HEK293 (cell line): ENCODE measurements around the gene ASAP2.
A peak's percentile ranks its signal among the peaks of the same experiment; 100 is the strongest.

Source experiments
- CTCF ChIA-PET: fragments of 350-600 bp; formaldehyde crosslinking; extraction: SDS; loops from one replicate; lab custom pipeline; 2021; ENCODE audit warnings: antibody characterized with exemption; lab: Yijun Ruan, JAX
- POLR2A ChIA-PET: fragments of 300-600 bp; formaldehyde crosslinking; extraction: SDS; loops from one replicate; lab custom pipeline; 2020; ENCODE audit warnings: antibody characterized with exemption, inconsistent platforms; lab: Yijun Ruan, JAX
- H3K27ac ChIP-seq: fragments of 200-500 bp; sonication (Bioruptor generic); 2 replicates; pipeline ENCODE4 v1.5.1; 2014; ENCODE audit warnings: low read depth, low read length, control low read depth, inconsistent platforms; ENCODE audit errors: extremely low read depth
- H3K36me3 ChIP-seq, 2 experiments: fragments of 200-500 bp in 1 of 2; sonication (Bioruptor generic) in 1 of 2; 1 replicate in 1 of 2; 2 replicates in 1 of 2; pipeline ENCODE4 v1.5.1; 2014 to 2017; ENCODE audit warnings: inconsistent platforms in 2 of 2, low read length in 2 of 2; ENCODE audit not compliant: control insufficient read depth in 2 of 2, insufficient read depth in 1 of 2
- H3K4me1 ChIP-seq: fragments of 200-500 bp; sonication (Bioruptor generic); 2 replicates; pipeline ENCODE4 v1.5.1; 2014; ENCODE audit warnings: mild to moderate bottlenecking, low read length, inconsistent platforms; ENCODE audit not compliant: control insufficient read depth, insufficient read depth
- H3K4me3 ChIP-seq: 2 replicates; pipeline ENCODE4 v1.5.1; 2011; ENCODE audit warnings: low read depth, mild to moderate bottlenecking, control low read depth, low read length, moderate library complexity
- H3K9me3 ChIP-seq: fragments of 200-500 bp; sonication (Bioruptor generic); 2 replicates; pipeline ENCODE4 v1.5.1; 2014; ENCODE audit warnings: low read depth, low read length, inconsistent platforms; ENCODE audit not compliant: control insufficient read depth, insufficient read depth
- ATF2 ChIP-seq: fragments of 450-650 bp; formaldehyde crosslinking; IDR thresholded peaks from 2 replicates; pipeline ENCODE4 v1.5.1; 2016; ENCODE audit warnings: missing biosample characterization, missing genetic modification characterization, low read depth
- BCL11B ChIP-seq: fragments of 450-650 bp; formaldehyde crosslinking; IDR thresholded peaks from 2 replicates; pipeline ENCODE4 v1.5.1; 2016; ENCODE audit warnings: low read depth, missing biosample characterization, missing genetic modification characterization
- HOXA7 ChIP-seq: sonication (generic); formaldehyde crosslinking; IDR thresholded peaks from 2 replicates; pipeline ENCODE4 v1.8.1; 2022; ENCODE audit warnings: missing genetic modification reagents, borderline replicate concordance
- IKZF3 ChIP-seq: fragments of 450-650 bp; IDR thresholded peaks from 2 replicates; pipeline ENCODE4 v1.5.0; 2018; ENCODE audit warnings: missing biosample characterization, mild to moderate bottlenecking, missing genetic modification characterization, moderate library complexity
- PRDM10 ChIP-seq: fragments of 450-650 bp; formaldehyde crosslinking; IDR thresholded peaks from 2 replicates; pipeline ENCODE4 v1.5.1; 2016; ENCODE audit warnings: missing biosample characterization, missing genetic modification characterization
- SP3 ChIP-seq: fragments of 450-650 bp; formaldehyde crosslinking; IDR thresholded peaks from 2 replicates; pipeline ENCODE4 v1.5.1; 2016; ENCODE audit warnings: missing biosample characterization, missing genetic modification characterization
- SP7 ChIP-seq: fragments of 450-650 bp; formaldehyde crosslinking; IDR thresholded peaks from 2 replicates; pipeline ENCODE4 v1.5.1; 2016; ENCODE audit warnings: missing biosample characterization, missing genetic modification characterization
- ZBTB17 ChIP-seq: fragments of 450-650 bp; formaldehyde crosslinking; IDR thresholded peaks from 2 replicates; pipeline ENCODE4 v1.5.1; 2016; ENCODE audit warnings: missing biosample characterization, missing genetic modification characterization
- ZFP3 ChIP-seq: fragments of 450-650 bp; formaldehyde crosslinking; IDR thresholded peaks from 2 replicates; pipeline ENCODE4 v1.5.1; 2016; ENCODE audit warnings: low read depth, missing biosample characterization, missing genetic modification characterization
- ZNF112 ChIP-seq: fragments of 450-650 bp; formaldehyde crosslinking; IDR thresholded peaks from 2 replicates; pipeline ENCODE4 v1.5.0; 2017; ENCODE audit warnings: missing biosample characterization, missing genetic modification characterization
- ZNF174 ChIP-seq: fragments of 450-650 bp; formaldehyde crosslinking; IDR thresholded peaks from 2 replicates; pipeline ENCODE4 v1.5.0; 2017; ENCODE audit warnings: missing biosample characterization, mild to moderate bottlenecking, missing genetic modification characterization
- ZNF292 ChIP-seq: fragments of 450-650 bp; formaldehyde crosslinking; IDR thresholded peaks from 2 replicates; pipeline ENCODE4 v1.5.1; 2016; ENCODE audit warnings: low read depth, missing biosample characterization, missing genetic modification characterization, borderline replicate concordance
- ZNF311 ChIP-seq: fragments of 450-650 bp; formaldehyde crosslinking; IDR thresholded peaks from 2 replicates; pipeline ENCODE4 v1.5.1; 2017; ENCODE audit warnings: missing biosample characterization, missing genetic modification characterization, borderline replicate concordance
- ZNF404 ChIP-seq: fragments of 450-650 bp; formaldehyde crosslinking; IDR thresholded peaks from 2 replicates; pipeline ENCODE4 v1.5.1; 2017; ENCODE audit warnings: missing biosample characterization, missing genetic modification characterization
- ZNF600 ChIP-seq: fragments of 450-650 bp; formaldehyde crosslinking; IDR thresholded peaks from 2 replicates; pipeline ENCODE4 v1.5.1; 2016; ENCODE audit warnings: missing biosample characterization, missing genetic modification characterization
- ZNF629 ChIP-seq: fragments of 450-650 bp; formaldehyde crosslinking; IDR thresholded peaks from 2 replicates; pipeline ENCODE4 v1.5.1; 2017; ENCODE audit warnings: missing biosample characterization, missing genetic modification characterization
- ZNF660 ChIP-seq: fragments of 450-650 bp; IDR thresholded peaks from 2 replicates; pipeline ENCODE4 v1.5.1; 2018; ENCODE audit warnings: missing biosample characterization, mild to moderate bottlenecking, missing genetic modification characterization
- TF ChIP-seq, protein P1 (sequence below): fragments of 450-650 bp; formaldehyde crosslinking; IDR thresholded peaks from 2 replicates; pipeline ENCODE4 v1.5.1; 2017; ENCODE audit warnings: missing biosample characterization, missing genetic modification characterization
- TF ChIP-seq, protein P2 (sequence below): fragments of 450-650 bp; formaldehyde crosslinking; IDR thresholded peaks from 2 replicates; pipeline ENCODE4 v1.5.1; 2016; ENCODE audit warnings: missing biosample characterization, missing genetic modification characterization
- TF ChIP-seq, protein P3 (sequence below): fragments of 450-650 bp; formaldehyde crosslinking; IDR thresholded peaks from 2 replicates; pipeline ENCODE4 v1.5.1; 2017; ENCODE audit warnings: missing biosample characterization, missing genetic modification characterization

The ASAP2 gene

GRCh38 chr2:9234680-9235146 is 28.1 kb downstream of the ASAP2 start:
- H3K36me3 ChIP-seq: no peaks in the 10 kb centered on the region

More at GRCh38 chr2:9234680-9235146, 28.1 kb downstream of the ASAP2 start:
- TF ChIP-seq ZNF311 (tag by site-specific recombination) (no peak), ZFP3 (tag by site-specific recombination) (no peak), ZNF112 (tag by site-specific recombination) (no peak), ZNF174 (tag by site-specific recombination) (no peak), IKZF3 (tag by site-specific recombination) (no peak), ZNF600 (tag by site-specific recombination) (no peak), BCL11B (tag by site-specific recombination) (no peak), ZNF404 (tag by site-specific recombination) (no peak), SP7 (tag by site-specific recombination) (peak; percentile 47; the same call in 1 of the 2 replicates), ZNF660 (0 out of 2 replicates have a peak, but pooled peaks have one; percentile 23), PRDM10 (tag by site-specific recombination) (peak; percentile 48), ZNF629 (tag by site-specific recombination) (0 out of 2 replicates have a peak, but pooled peaks have one; percentile 33), HOXA7 (CRISPR knock-in tag) (no peak), ZBTB17 (peak; percentile 81; the same call in 1 of the 2 replicates), ZNF292 (tag by site-specific recombination) (no peak), ATF2 (tag by site-specific recombination) (no peak), SP3 (tag by site-specific recombination) (0 out of 2 replicates have a peak, but pooled peaks have one; percentile 15)
- TF ChIP-seq, protein P1, sequence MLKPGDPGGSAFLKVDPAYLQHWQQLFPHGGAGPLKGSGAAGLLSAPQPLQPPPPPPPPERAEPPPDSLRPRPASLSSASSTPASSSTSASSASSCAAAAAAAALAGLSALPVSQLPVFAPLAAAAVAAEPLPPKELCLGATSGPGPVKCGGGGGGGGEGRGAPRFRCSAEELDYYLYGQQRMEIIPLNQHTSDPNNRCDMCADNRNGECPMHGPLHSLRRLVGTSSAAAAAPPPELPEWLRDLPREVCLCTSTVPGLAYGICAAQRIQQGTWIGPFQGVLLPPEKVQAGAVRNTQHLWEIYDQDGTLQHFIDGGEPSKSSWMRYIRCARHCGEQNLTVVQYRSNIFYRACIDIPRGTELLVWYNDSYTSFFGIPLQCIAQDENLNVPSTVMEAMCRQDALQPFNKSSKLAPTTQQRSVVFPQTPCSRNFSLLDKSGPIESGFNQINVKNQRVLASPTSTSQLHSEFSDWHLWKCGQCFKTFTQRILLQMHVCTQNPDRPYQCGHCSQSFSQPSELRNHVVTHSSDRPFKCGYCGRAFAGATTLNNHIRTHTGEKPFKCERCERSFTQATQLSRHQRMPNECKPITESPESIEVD (tag by site-specific recombination): peak; percentile 39
- TF ChIP-seq, protein P2, sequence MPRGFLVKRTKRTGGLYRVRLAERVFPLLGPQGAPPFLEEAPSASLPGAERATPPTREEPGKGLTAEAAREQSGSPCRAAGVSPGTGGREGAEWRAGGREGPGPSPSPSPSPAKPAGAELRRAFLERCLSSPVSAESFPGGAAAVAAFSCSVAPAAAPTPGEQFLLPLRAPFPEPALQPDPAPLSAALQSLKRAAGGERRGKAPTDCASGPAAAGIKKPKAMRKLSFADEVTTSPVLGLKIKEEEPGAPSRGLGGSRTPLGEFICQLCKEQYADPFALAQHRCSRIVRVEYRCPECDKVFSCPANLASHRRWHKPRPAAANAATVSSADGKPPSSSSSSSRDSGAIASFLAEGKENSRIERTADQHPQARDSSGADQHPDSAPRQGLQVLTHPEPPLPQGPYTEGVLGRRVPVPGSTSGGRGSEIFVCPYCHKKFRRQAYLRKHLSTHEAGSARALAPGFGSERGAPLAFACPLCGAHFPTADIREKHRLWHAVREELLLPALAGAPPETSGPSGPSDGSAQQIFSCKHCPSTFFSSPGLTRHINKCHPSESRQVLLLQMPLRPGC (tag by site-specific recombination): no peak
- TF ChIP-seq, protein P3, sequence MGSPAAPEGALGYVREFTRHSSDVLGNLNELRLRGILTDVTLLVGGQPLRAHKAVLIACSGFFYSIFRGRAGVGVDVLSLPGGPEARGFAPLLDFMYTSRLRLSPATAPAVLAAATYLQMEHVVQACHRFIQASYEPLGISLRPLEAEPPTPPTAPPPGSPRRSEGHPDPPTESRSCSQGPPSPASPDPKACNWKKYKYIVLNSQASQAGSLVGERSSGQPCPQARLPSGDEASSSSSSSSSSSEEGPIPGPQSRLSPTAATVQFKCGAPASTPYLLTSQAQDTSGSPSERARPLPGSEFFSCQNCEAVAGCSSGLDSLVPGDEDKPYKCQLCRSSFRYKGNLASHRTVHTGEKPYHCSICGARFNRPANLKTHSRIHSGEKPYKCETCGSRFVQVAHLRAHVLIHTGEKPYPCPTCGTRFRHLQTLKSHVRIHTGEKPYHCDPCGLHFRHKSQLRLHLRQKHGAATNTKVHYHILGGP (tag by site-specific recombination): 0 out of 2 replicates have a peak, but pooled peaks have one; percentile 10
- no peaks in the 10 kb centered on the region for H3K9me3 ChIP-seq
- H3K27ac ChIP-seq: no peak overlapping the region; the same call in 1 of the 2 replicates
- CTCF ChIA-PET: interaction anchor here (0.8 to 1.4 kb wide), 3 partner anchors 10 to 99 kb away, joined by 3 read pairs; no protein-coding TSS in a partner anchor
- POLR2A ChIA-PET: interaction anchor here (0.5 to 1.1 kb wide), 5 partner anchors 17 to 188 kb away, joined by 3 read pairs; partner anchors contain the start of gene ITGB1BP1
- H3K4me1 ChIP-seq: peaks cover 14% of the 10 kb centered on the region
- H3K4me3 ChIP-seq: no peak overlapping the region
